Stimulated activated CD4-positive, alpha-beta T cell treated with anti-CD3 and anti-CD28 coated beads, Interleukin-1b, Interleukin-23, amount 100 ng/mL, for 24 hours (primary cell): Measurements from ENCODE around the gene ELSPBP1.
"Not testable (repeated sequence)": the region's sequence is repeated elsewhere in the genome, so short reads cannot be mapped to it uniquely, and the experiment has no call there.

Experiments used
- DNase-seq, 4 experiments: peaks; one replicate each; pipeline ENCODE4 v3.0.0-alpha.2; 2020; ENCODE audit warnings: low read depth in 4 of 4, low spot score in 1 of 4

Gene ELSPBP1

DNA sequence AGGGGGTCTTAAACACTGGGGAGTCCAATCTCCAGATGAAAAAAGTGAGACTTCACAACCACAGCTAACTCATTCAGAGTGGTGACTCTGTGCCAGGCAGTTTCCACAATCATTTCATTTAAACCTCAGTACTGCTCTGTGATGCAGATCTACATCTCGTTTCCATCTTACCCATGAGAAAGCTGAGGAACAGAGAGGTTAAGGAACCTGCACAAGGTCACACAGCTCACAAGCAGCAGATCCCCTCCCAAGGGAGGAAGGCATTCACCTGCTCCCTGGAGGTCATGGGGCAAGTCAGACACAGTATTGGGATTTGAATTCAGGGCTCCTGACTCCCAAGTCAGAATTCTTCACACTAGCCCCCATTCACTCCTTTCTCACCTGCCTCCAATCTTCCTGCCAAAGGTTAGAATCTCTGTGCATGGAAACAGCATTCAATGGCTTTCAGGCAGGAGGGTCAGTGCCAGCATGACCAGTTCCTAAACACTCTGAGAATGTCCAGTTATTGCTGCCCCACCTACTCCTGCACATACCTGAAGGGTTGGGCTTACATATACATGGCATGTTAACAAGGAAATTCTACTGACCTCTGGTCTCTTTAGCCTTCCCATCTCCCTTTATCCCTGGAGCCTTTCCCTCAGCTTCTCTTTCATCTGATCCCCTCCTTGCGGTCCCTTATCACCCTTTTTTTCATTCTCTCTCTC lies 47.6 kb downstream of the ELSPBP1 start:
- DNase-seq: no peak

DNA sequence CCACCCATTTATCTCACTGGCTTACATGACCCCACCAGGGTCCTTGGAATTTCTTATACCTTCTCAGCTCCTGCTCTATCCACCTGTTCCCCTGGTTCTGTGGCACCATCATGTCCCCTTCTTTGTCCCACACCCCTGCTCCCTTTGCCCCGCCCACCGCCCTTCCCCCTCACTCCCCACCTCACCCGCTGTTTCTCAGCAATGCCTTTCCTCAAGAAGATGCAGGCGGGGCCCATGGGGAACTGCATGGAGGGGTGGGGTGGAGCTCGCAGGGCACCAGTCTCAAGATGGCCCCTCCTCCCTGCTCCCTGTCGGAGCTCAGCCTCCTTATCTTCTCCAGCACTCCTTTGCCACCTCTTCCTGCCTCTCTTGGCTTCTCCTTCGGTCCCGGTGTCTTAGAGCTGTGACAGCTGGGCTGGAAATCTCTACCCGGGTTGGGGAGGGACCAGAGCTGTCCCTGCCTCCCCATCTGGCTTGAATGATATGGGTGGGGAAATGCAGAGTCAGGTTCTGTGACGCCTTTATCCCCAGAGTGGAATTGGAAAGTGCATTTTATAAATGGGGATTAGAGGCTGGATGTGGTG lies 49.3 kb downstream of the ELSPBP1 start, which contains the start of gene CABP5:
CABP5 (minus strand) TSS at position 405 of the 584 bp plus-strand sequence; CDS start at position 248, 157 bp downstream.
- no peak for DNase-seq

DNA sequence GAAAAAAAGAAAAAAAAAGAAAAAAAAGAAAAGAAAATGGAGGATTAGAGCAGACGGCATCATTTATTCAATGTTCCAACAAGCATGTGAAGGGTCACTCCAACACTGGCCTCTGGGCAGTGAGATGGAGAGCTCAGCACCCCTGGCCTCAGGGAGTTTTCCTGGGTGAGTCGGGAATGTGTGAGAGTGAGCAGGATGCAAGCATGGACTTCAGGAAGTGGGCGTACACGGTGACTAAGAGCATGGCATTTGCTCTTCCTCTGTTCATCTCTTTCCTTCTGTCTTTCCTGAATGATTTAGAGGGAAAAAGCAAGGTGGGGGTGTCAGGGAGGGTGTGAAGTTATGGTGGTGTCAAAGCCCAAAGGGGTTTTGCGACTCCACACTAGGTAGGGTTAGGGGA lies 50.1 kb downstream of the ELSPBP1 start:
- DNase-seq: no peak

DNA sequence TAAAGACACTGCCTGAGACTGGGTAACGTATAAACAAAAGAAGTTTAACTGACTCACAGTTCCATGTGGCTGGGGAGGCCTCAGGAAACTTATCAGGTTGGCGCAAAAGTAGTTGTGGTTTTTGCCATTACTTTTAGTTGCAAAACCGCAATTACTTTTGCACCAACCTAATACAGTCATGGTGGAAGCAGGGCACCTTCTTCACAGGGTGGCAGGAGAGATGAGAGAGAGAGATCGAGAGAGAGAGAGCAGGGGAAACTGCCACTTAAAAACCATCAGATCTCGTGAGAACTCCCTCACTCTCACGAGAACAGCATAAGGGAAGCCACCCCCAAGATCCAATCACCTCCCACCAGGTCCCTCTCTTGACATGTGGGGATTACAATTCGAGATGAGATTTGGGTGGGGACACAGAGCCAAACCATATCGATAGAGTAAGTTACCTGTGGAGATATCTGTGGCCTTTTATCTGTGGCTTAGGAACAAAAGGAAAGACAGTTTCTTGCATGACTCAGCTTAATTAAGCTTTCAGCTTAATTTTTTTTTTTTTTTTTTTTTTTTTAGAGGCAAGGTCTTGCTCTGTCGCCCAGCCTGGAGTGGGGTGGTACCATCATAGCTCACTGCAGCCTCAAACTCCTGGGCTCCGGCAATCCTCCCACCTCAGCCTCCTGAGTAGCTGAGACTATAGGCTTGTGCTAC lies 57.1 kb downstream of the ELSPBP1 start:
- no peak for DNase-seq

DNA sequence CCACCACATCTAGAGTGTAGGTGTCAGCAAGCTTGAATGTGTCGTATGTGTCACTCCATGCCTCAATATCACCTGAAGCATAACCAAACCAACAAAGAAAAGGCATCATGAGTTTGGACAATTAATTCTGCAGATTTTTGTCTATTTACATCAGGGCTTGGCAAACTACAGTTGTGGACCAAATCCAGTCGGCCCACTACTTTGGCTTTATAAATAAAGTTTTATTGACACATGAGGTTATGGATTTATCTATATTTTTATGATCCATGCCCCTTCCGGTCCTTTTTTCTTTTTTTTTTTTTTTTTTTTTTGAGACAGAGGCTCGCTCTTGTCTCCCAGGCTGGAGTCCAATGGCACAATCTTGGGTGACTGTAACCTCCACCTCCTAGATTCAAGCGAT lies 58.6 kb downstream of the ELSPBP1 start:
- no peak for DNase-seq

DNA sequence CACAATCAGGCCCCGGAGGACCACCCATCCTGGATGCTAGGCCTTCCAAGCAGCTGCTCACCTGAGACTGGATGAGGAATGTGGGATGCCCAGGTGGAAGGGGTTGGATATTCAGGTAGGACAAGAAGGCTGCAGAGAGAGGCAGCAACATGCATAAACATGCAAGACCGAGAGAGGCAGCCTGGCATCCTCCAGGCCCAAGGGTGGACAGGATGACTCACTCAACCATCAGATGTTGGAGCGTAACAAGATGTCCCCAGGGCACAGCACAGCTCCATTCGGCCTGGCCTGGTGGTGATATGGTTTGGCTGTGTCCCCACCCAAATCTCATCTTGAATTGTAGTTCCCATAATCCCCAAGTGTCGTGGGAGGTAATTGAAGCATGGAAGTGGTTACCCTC lies 59.4 kb downstream of the ELSPBP1 start:
- no peak for DNase-seq

DNA sequence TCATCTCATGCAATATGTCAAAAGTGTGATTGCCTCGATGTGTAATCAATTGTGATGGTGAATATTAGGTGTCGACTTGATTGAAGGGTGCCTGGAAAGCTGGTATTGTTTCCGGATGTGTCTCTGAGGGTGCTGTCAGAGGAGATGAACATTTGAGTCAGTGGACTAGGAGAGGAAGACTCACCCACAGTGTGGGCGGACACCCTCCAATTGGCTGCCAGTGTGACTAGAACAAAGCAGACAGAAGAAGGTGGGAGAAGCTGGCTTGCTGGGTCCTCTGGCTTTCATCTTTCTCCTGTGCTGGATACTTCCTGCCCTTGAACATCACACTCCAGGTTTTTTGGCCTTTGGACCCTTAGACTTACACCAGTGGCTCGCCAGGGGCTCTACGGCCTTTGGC lies 64.9 kb downstream of the ELSPBP1 start:
- no peak for DNase-seq

DNA sequence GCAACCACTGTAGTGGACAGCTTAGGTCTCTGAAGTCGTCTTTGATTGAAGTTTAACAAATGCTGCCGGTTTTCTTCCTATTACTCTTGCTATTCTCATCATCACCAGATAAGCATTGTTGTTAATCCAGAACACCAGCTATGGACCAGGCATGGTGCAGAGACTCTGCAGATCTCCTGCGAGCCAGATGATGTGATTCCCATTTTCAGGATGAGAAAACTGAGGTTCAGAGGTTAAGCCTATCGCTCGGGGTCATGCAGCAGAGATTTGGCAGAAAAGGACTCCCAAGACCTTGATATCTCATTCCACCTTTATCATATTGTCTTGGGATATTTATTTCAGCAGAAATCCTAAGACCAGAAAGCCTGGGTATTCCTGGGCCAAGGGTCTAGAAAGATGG lies 65.9 kb downstream of the ELSPBP1 start:
- no peak for DNase-seq

DNA sequence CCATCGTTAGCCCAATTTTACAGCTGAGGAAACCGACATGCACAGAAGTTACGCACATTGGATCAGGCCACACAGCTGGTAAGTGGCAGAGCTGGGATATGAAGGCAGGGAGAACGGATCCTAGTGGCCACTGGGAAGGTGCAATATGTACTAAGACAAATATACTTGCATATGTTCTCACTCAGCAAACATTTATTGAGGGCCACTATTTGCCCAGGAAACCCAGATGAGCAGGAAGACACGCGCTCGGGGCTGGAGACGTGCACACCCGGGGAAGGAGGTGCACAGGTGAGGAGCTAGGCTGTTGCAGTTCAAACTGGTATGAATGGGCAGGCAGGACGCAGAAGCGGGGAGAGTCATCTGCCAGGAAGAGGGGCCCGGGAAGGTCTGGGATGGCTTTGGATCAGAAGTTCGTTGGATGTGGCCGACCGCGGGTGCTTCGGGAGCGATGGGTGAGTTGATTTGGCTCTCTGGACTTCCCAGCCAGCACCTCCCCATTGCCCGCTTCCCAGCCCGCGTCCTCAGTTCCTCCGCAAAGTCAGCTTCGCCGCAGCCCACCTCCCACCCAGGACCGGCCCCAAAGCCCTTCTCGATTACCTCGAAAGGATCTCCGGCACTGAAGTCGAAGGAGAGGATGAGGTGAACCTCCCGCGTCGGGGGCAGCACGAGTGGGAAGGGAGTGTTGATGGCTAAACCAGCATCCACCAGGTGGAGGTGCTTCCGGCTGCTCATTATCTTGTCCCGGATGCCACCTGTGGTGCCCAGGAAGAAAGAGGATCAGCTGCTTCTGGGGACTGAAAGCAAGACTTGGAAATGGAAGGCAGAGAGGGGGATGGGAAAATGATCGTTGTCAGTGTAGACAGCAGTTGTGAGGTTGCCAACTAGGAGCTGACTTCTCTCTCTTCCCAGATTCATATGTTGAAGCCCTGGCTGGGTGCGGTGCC lies 67.2 kb downstream of the ELSPBP1 start:
- no peak for DNase-seq

DNA sequence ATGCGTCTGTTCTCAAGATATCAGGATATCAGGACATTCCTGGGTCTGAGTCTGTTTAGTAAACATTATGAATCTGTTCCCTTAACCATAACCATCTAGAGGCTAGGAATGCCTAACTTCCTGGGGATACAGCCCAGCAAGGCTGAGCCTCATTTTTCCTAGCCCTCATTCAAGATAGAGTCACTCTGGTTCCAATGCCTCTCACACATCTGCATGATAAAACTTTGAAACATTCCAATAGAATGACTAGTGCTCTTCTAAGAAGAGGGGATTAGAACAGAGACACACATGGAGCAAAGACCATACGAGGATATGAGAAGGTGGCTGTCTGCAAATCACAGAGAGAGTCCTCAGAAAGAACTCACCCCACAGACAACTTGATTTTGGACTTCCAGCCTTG lies 70.1 kb downstream of the ELSPBP1 start:
- no peak for DNase-seq

DNA sequence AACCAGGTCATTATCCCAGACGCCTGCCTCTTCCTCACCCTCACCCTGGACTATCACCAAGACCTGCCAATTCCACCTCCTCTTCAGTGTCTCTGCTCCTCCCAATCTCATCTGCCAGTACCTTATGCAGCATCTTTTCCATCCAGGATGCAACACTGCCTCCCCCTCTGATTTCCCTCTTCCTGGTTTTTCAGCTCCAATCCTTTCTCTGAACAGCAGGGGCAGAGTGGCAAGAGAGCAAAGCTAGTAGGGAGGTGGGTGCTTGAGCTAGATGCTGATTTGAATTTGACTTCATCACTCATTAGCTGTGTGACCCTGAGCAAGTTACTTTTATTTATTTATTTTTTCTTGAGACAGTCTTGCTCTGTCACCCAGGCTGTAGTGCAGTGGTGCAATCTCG lies 75.0 kb downstream of the ELSPBP1 start:
- DNase-seq: no peak

DNA sequence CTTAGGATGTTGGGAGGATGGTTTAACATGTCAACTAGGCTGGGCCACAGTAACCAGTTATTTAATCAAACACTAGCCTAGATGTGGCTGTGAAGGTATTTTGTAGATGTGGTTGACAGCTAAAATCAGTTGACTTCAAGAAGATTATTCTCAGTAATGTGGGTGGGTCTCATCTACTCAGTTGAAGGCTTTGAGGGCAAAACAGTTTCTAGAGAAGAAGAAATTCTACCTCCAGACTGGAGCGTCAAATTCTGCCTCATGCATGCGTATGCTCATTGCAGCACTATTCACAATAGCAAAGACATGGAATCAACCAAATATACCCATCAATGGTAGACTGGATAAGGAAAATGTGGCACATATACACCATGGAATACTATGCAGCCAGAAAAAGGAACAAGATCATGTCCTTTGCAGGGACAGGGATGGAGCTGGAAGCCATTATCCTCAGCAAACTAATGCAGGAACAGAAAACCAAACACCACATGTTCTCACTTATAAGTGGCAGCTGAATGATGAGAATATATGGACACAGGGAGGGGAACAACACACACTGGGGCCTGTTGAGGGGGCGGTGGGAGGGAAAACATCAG lies 75.8 kb downstream of the ELSPBP1 start:
- DNase-seq: not testable (repeated sequence)
